ENCODE data around the gene GEMIN5. TPM values are rescaled to one million over a fixed set of nuclear protein-coding genes. Genes with fewer than 3 reads are reported as not detected.
A peak's percentile ranks its signal among the peaks of the same experiment; 100 is the strongest.

Gene GEMIN5
- total and polyA plus RNA-seq, 2 of the 13 experiments (the other 11 are each of a cell fraction or from before 2014, with no cell fraction given), result 6.6 to 28.6 TPM

GRCh38 chr5:154842689-154843530 lies 95.1 kb downstream of the GEMIN5 start (continued):
- TF ChIP-seq AKNA (CRISPR knock-in tag; IDR thresholded peaks at IDR 0.05; ENCODE audit: borderline replicate concordance) (no peak), ZHX1 (CRISPR knock-in tag; IDR thresholded peaks at IDR 0.05; ENCODE audit: low read depth) (no peak), HOXD1 (CRISPR knock-in tag; IDR thresholded peaks at IDR 0.05) (no peak), ATF5 (CRISPR knock-in tag; IDR thresholded peaks at IDR 0.05; ENCODE audit: low read depth) (no peak), MYNN (CRISPR knock-in tag; IDR thresholded peaks at IDR 0.05; ENCODE audit: low read depth) (no peak), ZNF281 (CRISPR knock-in tag; IDR thresholded peaks at IDR 0.05; ENCODE audit: borderline replicate concordance) (peak; percentile 41; the same call in 1 of the 2 replicates), SRF (IDR thresholded peaks at IDR 0.05; ENCODE audit: low read depth, low read length) (no peak), ZNF576 (CRISPR knock-in tag; IDR thresholded peaks at IDR 0.05) (no peak), CSRNP1 (CRISPR knock-in tag; IDR thresholded peaks at IDR 0.05) (no peak), ZNF547 (CRISPR knock-in tag; IDR thresholded peaks at IDR 0.05) (no peak), ZNF607 (CRISPR knock-in tag; IDR thresholded peaks at IDR 0.05; ENCODE audit: borderline replicate concordance) (peak; percentile 28; the same call in 1 of the 2 replicates), ZNF274 (CRISPR knock-in tag; IDR thresholded peaks at IDR 0.05) (no peak), ASH2L (IDR thresholded peaks at IDR 0.05; ENCODE audit: insufficient read length, low read depth, low read length) (no peak), SCMH1 (CRISPR knock-in tag; IDR thresholded peaks at IDR 0.05; ENCODE audit: borderline replicate concordance) (no peak)

All from HepG2 (cell line).